Measurements from ENCODE around the gene SPRR3.

SPRR3 gene

GRCh38 chr1:153001382-153001781, at the start of gene SPRR3:
Gene SPRR3 (plus strand): TSS chr1:153001749. CDS start chr1:153003021, 1,272 bp downstream.
- no peak for DNase-seq (ENCODE audit: low read depth)

- no peak for DNase-seq (ENCODE audit: low read depth)
Measured at GRCh38 chr1:152953761-152954160, 47.8 kb upstream of the SPRR3 start.

- DNase-seq (ENCODE audit: low read depth), result no peak
Measured at GRCh38 chr1:152954436-152954835, 47.1 kb upstream of the SPRR3 start.

GRCh38 chr1:152957561-152957960, 44.0 kb upstream of the SPRR3 start:
- no peak for DNase-seq (ENCODE audit: low read depth)

- no peak for DNase-seq (ENCODE audit: low read depth)
Measured at GRCh38 chr1:152959273-152959672, 42.3 kb upstream of the SPRR3 start.

GRCh38 chr1:152959801-152960451, 41.6 kb upstream of the SPRR3 start:
- no peak for DNase-seq (ENCODE audit: low read depth)

- DNase-seq (ENCODE audit: low read depth), result no peak
Measured at GRCh38 chr1:152960452-152961044, 41.0 kb upstream of the SPRR3 start.

GRCh38 chr1:152961226-152961891, 40.2 kb upstream of the SPRR3 start:
- no peak for DNase-seq (ENCODE audit: low read depth)

GRCh38 chr1:152962876-152963415, 38.6 kb upstream of the SPRR3 start:
- no peak for DNase-seq (ENCODE audit: low read depth)

GRCh38 chr1:152964536-152964935, 37.0 kb upstream of the SPRR3 start:
- DNase-seq (ENCODE audit: low read depth), result no peak

- DNase-seq (ENCODE audit: low read depth), result no peak
Measured at GRCh38 chr1:152965853-152966252, 35.7 kb upstream of the SPRR3 start.

GRCh38 chr1:152967201-152967600, 34.3 kb upstream of the SPRR3 start:
- DNase-seq (ENCODE audit: low read depth), result no peak

- no peak for DNase-seq (ENCODE audit: low read depth)
Measured at GRCh38 chr1:152968248-152968647, 33.3 kb upstream of the SPRR3 start.

GRCh38 chr1:152969036-152969435, 32.5 kb upstream of the SPRR3 start:
- no peak for DNase-seq (ENCODE audit: low read depth)

- DNase-seq (ENCODE audit: low read depth), result no peak
Measured at GRCh38 chr1:152970495-152970894, 31.1 kb upstream of the SPRR3 start, which contains the start of gene SPRR4. Gene SPRR4 (plus strand): TSS chr1:152970648. CDS start chr1:152971891, 1,243 bp downstream.

GRCh38 chr1:152972196-152972886, 29.2 kb upstream of the SPRR3 start:
- DNase-seq (ENCODE audit: low read depth), result no peak

- DNase-seq (ENCODE audit: low read depth), result no peak
Measured at GRCh38 chr1:152976688-152977087, 24.9 kb upstream of the SPRR3 start.

GRCh38 chr1:152977614-152978013, 23.9 kb upstream of the SPRR3 start:
- DNase-seq (ENCODE audit: low read depth), result no peak

GRCh38 chr1:152980676-152981075, 20.9 kb upstream of the SPRR3 start:
- no peak for DNase-seq (ENCODE audit: low read depth)

GRCh38 chr1:152981146-152981871, 20.2 kb upstream of the SPRR3 start:
- DNase-seq (ENCODE audit: low read depth), result no peak

GRCh38 chr1:152982076-152982475, 19.5 kb upstream of the SPRR3 start:
- no peak for DNase-seq (ENCODE audit: low read depth)

GRCh38 chr1:152983234-152983633, 18.3 kb upstream of the SPRR3 start:
- DNase-seq (ENCODE audit: low read depth), result no peak

Data from stimulated activated CD8-positive, alpha-beta memory T cell treated with anti-CD3 and anti-CD28 coated beads, Interleukin-7, amount 100 ng/mL, for 24 hours (primary cell).